ENCODE data around the gene CNNM2. TPM values are rescaled to one million over a fixed set of nuclear protein-coding genes. Genes with fewer than 3 reads are reported as not detected.

Gene CNNM2
- 2.4 and 3.4 TPM in 2 replicates for total RNA-seq

DNA sequence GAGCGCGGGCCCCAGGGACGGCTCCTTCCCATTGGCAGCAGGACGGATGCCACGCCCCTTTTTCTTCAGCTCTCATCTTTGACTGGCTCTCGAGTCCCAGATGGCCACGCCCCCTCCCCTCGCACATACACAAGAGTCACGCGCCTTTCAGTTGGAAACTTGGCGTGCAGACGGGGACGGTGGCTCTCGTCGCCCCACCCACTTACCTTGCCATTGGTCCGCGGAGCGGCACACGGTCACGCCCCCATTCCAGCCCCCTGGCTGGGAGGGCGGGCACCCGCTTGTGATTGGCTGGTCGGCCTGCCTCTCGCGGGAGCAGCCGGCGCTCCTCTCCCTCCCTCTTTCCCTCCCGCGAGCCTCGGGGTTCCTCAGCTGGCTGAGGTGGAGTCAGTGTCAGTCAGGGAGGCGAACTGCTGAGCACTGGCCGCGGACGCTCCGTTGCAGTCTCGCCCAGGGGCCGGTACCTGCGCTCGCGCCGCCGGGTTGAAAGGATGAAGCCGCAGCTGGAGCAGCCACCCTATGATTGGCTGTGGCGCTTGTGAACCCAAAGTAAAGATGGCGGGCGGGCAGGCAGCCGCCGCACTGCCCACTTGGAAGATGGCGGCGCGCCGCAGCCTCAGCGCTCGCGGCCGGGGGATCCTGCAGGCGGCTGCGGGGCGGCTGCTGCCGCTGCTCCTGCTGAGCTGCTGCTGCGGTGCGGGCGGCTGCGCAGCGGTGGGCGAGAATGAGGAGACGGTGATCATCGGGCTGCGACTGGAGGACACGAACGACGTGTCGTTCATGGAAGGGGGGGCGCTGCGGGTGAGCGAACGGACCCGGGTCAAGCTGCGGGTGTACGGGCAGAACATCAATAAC, at the start of gene CNNM2:
CNNM2 (plus strand) TSS at position 333 of the 855 bp plus-strand sequence; CDS start at position 520, 187 bp downstream.

DNA sequence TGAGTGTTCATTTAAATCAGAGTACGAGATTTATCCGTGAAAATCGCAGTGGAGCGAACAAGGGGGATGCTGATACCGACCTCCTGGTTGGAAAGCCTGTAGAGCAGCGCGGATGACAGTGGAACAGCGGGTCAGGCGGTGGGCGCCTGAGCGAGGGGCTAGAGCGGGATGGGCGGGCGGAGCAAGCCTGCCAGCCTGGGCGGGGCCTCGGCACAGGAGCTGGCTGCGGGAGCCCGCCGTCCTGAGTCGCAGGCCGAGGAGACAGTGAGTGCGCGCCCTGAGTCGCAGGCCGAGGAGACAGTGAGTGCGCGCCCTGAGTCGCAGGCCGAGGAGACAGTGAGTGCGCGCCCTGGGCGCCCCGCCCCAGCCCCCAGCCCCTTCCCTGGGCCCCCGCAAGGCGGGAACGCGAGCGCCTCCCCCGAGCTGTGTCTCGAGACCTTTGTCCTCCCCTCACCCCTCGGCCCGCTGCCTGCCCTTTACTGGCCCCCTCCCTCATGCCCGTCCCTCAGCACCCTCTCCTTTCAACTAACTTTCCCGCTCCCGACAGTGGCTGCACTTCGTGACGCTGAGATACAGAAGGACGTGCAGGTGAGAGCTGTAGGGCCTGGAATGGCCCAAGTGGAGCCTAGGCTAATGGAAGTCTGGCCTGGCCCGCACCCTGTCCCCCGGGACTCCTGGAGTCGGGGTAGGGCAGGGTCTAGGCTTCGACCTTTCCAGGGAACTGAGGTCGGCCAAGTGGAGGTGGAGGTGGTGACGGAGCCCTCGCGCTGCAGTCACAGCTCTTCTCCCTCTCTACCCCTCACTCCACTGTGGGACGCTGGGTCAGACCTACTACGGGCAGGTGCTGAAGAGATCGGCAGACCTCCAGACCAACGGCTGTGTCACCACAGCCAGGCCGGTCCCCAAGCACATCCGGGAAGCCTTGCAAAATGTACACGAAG, 48.6 kb upstream of the CNNM2 start, which contains the start of gene AS3MT:
AS3MT (plus strand) TSS at position 213 of the 941 bp plus-strand sequence; CDS start at position 336, 123 bp downstream.

Small RNA genes within 50 kb of the gene (small RNA-seq; reads per million reads assigned to genes)
- gene AS3MT (not detected), gene RF00026 (not detected), gene RF02271 (not detected)

Other genes starting within 250 kb of the CNNM2 start
- 5.5 and 6.1 TPM in 2 replicates for gene ARL3, start 203.9 kb upstream of the CNNM2 start, total RNA-seq
- gene SFXN2, start 203.7 kb upstream of the CNNM2 start, total RNA-seq, result 7.2 and 8.1 TPM in 2 replicates
- gene WBP1L, start 174.3 kb upstream of the CNNM2 start, total RNA-seq, result 44.9 and 55.6 TPM in 2 replicates
- not detected in 2 replicates for gene CYP17A1, start 80.9 kb upstream of the CNNM2 start, total RNA-seq
- 16.5 and 21.5 TPM in 2 replicates for gene BORCS7, start 64.0 kb upstream of the CNNM2 start, total RNA-seq
- 1.1 and 1.8 TPM in 2 replicates for gene AS3MT, start 48.8 kb upstream of the CNNM2 start, total RNA-seq